HG03060 (cell line): Measurements from ENCODE around the gene GPATCH2.

ENCODE experiments used
- ATAC-seq: cut with Tn5 transposase; IDR thresholded peaks from one replicate; pipeline ENCODE4 v1.9.1; 2021; ENCODE audit warnings: low read depth, moderate number of reproducible peaks; ENCODE audit not compliant: unreplicated experiment

GPATCH2 gene

DNA sequence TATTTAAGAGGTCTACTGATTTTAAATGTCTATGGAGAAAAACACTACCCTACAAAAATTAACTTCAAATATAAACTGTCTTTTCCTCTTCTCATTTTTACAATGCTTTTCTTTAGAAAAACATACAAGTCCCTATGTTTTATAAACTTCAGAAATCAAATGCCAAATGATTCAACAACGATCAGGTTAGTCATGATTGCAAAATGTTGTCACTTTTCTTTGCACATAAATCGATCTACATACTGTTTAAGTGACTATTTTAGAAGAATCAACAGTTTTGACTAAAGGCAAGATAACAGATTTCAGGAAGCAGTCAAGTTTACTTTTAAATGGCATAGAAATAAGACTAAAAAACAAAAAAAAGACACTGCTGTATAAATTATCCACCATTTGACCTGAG, 168.7 kb downstream of the GPATCH2 start:
- ATAC-seq: no peak

- no peak for ATAC-seq
These were observed 173.9 kb downstream of the GPATCH2 start for GRCh38 chr1:217457016-217457415.

DNA sequence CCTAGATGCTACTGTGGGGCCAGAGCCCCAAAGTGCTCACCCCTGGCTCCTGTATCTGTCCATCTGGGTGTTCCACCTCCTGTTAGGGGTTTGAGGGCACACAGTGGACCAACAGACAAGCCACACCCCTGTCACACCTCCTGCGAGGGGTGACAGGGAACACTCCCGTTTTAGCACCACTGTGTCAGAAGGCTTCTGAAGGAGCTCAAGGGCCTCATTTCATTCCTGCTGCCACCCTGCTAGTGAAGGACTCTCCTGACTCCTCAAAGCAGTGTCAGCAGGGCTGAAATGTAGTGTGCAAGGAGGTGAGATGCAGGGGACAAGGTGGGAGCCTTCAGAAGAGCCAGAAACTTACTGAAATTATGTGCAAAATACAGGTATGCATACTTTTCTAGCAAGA, 174.6 kb downstream of the GPATCH2 start:
- ATAC-seq: no peak

DNA sequence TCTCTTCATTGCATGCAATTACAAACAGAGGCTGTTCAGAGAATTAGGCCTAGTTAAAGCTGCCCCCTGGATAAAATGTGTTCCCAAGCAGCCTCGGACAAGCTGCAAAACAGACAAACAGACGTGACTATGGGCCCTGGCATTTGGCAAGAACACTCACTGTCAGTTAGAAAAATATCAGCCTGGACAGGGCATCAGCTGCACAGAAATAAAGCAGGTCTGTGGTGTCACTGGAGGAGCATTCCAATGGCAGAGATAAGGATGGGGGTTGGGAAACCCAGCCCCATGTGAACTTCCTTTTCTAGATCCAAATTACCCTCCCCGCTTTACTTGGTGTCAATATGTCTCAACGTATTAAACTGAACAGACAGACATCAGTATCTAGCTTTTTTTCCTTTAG, 177.1 kb downstream of the GPATCH2 start:
- ATAC-seq: no peak

- ATAC-seq: no peak
These were observed 181.5 kb downstream of the GPATCH2 start for GRCh38 chr1:217449370-217449769.

GRCh38 chr1:217443845-217444244, 187.0 kb downstream of the GPATCH2 start:
- ATAC-seq: no peak

DNA sequence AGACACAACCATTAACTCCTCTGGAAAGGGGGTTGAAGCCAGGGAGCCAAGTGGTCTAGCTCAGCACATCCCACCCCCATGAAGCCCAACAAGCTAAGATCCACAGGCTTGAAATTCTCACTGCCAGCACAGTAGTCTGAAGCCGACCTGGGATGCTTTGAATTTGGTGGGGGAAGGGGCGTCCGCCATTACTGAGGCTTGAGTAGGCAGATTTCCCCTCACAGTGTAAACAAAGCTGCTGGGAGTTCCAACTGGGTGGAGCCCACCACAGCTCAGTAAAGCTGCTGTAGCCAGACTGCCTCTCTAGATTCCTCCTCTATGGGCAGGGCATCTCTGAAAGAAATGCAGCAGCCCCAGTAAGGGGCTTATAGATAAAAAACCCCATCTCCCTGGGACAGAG, 193.5 kb downstream of the GPATCH2 start:
- no peak for ATAC-seq

DNA sequence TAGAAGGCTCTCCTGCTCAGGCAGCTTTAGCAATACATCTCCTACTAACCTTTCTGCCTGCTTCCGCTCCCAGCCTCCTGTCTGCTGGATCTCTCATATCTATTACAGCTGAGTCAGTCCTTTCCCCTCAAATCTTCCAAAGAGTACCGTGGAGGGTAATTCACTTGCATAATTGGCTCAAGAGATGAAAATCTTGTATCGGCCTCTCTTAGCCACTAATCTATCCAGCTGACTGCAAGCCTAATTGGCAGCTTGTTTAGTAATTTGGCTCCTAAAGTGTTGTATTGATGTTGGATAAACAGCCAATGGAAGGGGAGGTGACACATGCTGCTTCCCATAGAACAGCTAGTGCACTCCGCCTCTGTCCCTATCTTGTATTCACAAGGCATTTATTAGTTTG, 195.7 kb downstream of the GPATCH2 start:
- ATAC-seq: no peak

- ATAC-seq: no peak
These were observed 197.2 kb downstream of the GPATCH2 start for GRCh38 chr1:217433664-217434063.

GRCh38 chr1:217432339-217432738, 198.6 kb downstream of the GPATCH2 start:
- no peak for ATAC-seq

DNA sequence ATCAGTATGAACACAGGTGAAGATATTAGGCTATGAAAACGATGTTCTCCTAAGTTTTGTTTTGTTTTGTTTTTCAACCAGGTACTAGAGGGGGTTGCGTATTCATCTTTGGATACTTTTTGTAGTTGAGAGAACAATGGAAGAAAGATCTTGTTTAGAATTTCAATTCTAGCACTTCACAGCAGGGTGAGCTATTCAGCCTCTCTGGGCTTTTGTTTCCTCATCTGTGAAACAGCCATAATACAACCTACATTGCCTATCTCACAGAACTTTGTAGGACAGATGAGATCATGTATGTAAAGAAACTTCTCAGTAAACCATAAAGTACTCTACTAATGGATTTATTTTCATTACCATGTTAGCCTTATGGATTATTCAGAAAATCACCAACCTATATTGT, 199.5 kb downstream of the GPATCH2 start:
- ATAC-seq: no peak

DNA sequence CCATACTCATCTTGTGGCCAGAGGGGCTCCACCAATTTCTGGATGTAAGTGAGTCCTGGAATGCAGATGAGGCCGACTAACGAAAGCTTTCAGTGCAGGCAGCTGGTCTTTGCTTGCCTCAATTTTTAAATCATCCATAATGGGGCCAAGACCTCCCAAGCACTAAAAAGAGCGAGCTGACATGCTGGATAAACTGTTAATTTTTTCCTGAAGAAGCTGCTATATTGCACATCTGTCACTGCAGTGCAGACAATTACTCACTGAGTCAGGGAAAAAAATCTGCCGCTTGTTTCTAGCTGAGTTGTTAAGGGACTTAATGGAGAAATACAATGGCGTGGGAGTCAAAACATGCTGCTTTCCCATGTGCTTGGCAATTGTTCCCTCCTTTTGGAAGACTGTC, 205.5 kb downstream of the GPATCH2 start:
- ATAC-seq: no peak

DNA sequence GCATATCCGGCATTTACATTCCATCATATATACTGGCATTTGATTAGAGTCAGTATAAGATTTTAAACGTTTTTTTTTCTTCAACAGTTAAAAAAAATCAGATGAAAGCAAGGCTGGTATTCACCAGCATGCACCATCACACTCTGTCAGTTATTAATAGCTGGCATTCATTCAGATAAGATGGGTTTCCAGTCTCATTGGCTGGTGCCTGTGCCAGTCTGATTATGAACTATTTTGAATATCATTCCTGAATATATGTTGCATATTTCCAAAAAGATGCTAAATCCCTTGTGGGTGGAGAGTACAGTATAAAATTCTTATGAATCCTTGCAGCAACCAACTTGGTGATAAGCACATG, 211.7 kb downstream of the GPATCH2 start:
- no peak for ATAC-seq

- no peak for ATAC-seq
These were observed 212.4 kb downstream of the GPATCH2 start for GRCh38 chr1:217418269-217419193.

DNA sequence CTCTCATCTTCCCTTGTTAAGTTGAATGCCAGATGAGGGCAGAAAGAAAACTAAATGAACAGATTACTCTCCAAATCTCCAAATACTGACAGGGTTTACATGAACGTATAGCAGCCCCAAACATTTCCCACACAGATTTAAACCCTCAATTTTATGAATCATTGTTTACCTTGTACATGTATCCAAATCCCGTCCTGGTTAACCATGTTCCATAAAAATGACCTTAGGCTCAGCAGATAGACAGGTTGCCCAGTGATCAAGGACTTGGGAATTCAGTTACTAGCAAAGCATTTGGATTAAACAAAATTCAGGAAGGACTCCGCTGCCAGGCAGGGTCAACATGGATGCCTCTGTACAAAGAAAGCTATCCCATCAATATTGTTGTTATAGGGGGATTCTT, 213.5 kb downstream of the GPATCH2 start:
- ATAC-seq: no peak

DNA sequence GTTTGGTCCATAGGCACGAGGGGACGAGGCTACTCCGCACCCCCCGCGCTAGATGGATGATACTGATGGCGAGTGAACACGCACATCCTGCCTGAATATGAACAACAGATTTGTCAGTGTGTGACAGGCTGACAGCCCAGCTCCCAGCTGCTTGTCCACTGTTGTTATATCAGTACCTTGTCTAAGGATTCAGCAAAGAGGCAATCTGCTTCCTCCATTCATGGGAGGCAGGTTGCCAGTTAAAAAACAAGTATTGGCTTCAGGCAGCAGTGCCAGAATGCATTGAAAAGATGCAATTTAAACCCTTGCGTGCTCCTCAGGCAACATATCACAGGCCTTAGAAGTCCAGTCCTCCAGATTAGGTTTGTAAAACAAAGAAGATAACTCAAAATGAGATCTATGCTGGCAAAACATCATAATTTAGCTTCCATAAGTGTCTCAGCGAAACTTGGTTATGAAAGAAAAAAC, 223.3 kb downstream of the GPATCH2 start:
- ATAC-seq: no peak

GRCh38 chr1:217403026-217403720, 227.7 kb downstream of the GPATCH2 start:
- no peak for ATAC-seq

DNA sequence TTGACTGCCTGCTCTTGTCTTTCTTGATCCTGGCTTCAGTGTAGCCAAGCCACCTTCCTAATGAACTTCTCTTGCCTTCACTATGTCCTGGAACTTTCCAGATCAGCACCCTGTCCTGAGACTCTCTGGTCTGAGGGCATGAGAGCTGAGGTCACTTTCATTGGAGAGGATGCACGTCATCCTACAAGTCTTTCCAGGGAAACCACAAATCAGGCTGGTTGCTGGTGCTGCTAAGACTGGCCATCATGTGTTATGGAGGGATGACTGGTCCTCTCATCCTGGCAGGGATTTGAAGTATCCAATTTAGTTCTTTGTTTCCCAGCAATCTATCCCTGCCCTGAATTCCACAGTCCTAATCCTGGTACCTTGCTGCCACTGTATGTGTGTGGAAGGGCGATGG, 228.6 kb downstream of the GPATCH2 start:
- ATAC-seq: no peak

- no peak for ATAC-seq
These were observed 237.0 kb downstream of the GPATCH2 start for GRCh38 chr1:217393896-217394295.

- ATAC-seq: no peak
These were observed 238.4 kb downstream of the GPATCH2 start for GRCh38 chr1:217392441-217392840.

DNA sequence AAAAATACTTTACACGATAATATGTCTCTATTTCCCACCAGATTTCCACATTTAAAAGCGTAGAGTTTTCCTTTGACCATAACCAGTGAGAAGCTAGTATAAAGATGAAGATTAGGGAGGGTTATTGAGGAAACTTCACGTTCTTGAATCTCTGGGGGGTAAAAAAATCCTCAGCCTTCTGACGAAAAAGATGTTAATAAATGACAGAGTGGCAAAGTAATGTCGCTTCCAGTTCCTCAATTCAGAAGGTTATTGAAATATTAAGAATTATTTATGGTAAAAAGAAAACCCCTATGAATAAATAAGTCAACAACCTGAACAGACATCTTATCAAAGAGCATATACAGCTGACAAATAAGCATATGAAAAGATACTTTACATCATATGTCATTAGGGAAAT, 241.0 kb downstream of the GPATCH2 start:
- no peak for ATAC-seq

DNA sequence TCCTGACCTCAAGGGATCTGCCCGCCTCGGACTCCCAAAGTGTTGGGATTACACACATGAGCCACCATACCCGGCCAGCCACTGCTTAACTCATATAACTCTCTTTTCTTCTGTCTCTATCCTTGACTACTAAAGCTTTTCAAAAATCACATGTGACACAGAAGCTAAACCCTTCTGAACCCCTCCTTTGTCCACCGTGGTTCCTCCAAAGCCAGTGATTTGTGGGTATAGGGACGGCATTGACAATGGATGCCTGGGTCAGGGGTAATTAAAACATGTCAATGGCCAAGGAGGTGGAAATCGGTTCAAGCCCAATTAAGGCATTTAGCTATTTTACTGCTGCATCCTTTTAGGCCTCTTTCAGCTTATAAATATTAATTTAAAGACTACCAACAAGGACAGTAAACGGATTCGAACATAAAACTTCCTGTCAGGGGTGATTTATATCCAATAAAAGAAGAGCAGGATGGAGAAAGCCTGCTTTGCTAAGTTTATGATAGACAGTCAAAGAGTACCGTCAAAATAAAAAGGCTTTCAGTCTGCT, 242.3 kb downstream of the GPATCH2 start:
- no peak for ATAC-seq
